Islet precursor cell (in vitro differentiated cells): ENCODE measurements around the gene UBAP1.
A peak's percentile ranks its signal among the peaks of the same experiment; 100 is the strongest.
"Not testable (repeated sequence)": the region's sequence is repeated elsewhere in the genome, so short reads cannot be mapped to it uniquely, and the experiment has no call there.

Experiments used
- DNase-seq: peaks from one replicate; pipeline ENCODE4 v3.0.0-alpha.2; 2018

Gene UBAP1

GRCh38 chr9:34178436-34179212, at the start of gene UBAP1:
Gene UBAP1 (plus strand): TSS chr9:34179043. CDS start chr9:34220915, 41,872 bp downstream.
- peak; percentile 99 for DNase-seq

DNA sequence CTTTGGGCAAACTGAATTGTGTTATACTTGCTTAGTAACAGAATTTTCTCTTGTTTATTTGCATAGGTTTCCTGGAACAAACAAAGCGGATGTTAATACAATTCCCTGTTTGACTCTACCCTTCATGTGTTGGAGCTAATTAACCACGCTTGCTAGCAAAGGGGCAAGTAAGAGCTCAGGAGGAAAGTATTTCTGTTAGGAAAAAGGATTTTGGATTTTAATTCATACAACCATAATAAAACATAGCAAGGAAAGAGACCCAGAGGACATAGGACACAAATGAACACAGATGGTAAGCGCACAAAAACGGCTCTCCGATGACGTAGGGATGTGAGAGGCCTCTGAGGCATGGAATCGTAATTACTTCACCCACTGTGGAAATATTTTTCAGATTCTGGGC, 47.3 kb upstream of the UBAP1 start:
- no peak for DNase-seq

- DNase-seq = no peak
These were observed 45.4 kb upstream of the UBAP1 start for GRCh38 chr9:34133436-34133949.

GRCh38 chr9:34134521-34134920, 44.3 kb upstream of the UBAP1 start:
- DNase-seq = no peak

- not testable (repeated sequence) for DNase-seq
These were observed 40.2 kb upstream of the UBAP1 start for GRCh38 chr9:34138644-34139043.

- no peak for DNase-seq
These were observed 39.2 kb upstream of the UBAP1 start for GRCh38 chr9:34139477-34140146.

DNA sequence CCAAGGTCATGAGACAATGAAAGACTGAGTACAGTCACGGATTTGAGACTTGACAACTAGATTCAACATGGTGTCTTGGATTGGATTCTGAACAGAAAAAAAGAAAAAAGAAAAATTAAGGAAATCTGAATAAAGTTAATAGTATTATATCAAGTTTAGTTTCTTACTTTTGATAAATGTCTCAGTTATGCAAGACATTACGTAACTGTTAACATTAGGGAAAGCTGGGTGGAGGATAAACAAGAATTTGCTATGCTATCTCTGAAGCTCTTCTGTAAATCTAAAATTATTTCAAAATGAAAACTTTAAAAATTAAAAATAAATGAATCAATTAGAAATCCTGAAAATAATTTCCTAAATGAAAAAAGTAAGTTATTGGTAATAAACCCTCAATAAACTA, 38.0 kb upstream of the UBAP1 start:
- DNase-seq = no peak

DNA sequence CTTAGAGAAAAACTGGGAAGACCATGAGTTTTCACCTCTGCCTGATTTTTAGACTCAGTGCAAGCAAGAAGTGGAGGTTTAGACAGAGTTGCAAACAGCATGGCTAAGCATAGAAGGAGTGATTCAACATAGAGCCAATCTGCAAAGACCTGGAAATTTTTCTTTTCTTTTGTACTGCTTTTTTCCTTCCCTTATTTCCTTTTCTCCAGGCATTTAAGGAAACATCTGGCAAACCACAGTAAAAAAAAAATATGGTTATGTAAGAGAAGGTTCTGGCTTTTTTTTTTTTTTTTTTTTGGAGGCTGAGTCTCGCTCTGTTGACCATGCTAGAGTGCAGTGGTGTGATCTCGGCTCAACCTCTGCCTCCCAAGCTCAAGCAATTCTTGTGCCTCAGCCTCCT, 35.7 kb upstream of the UBAP1 start:
- no peak for DNase-seq

DNA sequence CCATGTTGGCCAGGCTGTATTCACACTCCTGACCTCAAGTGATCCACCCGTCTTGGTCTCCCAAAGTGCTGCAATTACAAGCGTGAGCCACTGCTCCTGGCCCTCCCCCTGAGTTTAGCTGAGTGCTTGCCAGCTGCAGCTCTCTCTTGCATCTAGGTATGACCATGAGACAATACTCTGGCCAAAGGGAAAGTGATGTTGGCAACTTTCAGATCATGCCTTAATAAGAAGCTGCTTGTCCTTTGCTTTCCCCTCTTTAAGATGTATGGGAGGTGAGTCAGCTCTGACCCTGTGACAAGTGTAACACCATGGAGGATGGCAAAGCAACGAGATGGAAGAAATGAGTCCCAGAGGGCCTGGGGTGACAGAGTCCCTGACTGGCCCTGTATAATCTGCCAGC, 33.7 kb upstream of the UBAP1 start:
- no peak for DNase-seq

DNA sequence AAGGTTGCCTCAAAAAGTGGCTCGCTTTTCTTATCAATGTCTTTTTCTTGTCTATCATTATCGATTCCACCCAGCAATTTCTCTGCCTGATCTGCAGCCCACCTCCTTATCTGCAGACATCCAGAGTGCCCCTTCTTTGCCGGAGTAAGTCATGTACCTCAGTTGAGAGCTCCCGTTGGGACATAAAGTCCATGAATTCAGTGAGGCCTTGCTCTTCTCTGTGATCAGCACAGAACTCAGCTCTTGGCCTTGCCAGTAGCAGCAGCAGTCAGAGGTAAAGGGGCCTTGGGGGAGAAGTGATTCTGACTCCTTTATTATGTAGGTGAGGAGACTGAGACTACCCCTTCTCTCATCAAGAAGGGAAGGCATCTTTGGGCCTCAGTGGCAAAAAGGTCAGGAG, 27.4 kb upstream of the UBAP1 start:
- no peak for DNase-seq

- no peak for DNase-seq
These were observed 24.8 kb upstream of the UBAP1 start for GRCh38 chr9:34154057-34154456.

GRCh38 chr9:34157318-34157717, 21.5 kb upstream of the UBAP1 start:
- no peak for DNase-seq

- DNase-seq = no peak
These were observed 20.9 kb upstream of the UBAP1 start for GRCh38 chr9:34157898-34158297.

GRCh38 chr9:34158362-34158869, 20.4 kb upstream of the UBAP1 start:
- peak; percentile 96 for DNase-seq

- DNase-seq = no peak
These were observed 15.4 kb upstream of the UBAP1 start for GRCh38 chr9:34163434-34163833.

DNA sequence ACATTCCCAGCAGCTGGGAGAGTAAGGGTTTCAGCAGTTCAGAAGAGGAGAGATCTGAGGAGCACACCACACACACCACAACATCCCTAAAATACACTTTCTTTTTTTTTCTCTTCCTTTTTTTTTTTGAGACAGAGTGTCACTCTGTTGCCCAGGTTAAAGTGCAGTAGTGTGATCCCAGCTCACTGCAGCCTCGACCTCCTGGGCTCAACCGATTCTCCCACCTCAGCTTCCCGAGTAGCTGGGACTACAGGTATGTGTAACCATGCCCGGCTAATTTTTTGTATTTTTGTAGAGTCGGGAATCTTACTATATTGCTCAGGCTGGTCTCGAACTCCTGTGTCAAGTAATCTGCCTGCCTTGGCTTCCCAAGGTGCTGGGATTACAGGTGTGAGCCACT, 9.7 kb upstream of the UBAP1 start:
- DNase-seq = no peak

DNA sequence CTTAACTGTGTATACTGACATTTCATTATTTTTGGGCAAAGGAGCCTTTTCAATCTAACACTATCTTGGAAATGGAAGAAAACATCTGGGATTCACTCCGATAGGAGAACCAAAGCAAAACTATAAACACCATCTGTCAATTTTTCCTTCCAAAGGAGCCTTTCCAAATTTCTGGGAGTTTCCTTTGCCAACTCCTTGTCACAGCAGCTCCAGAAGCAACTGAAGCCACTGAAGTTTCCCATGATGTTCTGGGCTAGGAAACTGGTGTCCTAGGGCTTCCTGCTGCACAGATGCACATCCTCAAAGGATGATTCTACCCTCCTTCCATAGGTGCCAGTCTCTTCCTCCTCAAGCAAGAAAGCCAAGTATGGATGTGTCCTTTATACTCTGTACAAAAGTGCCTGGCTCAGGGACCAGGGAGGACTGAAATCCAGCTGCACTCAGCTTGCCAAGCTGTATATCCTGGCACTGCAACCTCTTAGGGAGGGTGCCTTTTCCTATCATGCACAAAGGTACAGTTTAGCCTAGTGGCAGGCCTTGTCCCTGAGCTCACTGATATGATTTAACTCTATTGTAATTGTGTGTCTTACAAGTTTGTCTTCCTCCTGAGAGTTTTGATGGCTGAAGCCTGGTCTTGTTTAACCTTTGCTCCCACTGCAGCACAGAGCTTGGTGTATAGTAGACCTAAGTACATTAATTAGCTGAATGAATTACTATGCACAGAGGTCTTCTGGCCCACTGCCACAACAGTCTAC, 8.4 kb upstream of the UBAP1 start:
- DNase-seq = no peak

DNA sequence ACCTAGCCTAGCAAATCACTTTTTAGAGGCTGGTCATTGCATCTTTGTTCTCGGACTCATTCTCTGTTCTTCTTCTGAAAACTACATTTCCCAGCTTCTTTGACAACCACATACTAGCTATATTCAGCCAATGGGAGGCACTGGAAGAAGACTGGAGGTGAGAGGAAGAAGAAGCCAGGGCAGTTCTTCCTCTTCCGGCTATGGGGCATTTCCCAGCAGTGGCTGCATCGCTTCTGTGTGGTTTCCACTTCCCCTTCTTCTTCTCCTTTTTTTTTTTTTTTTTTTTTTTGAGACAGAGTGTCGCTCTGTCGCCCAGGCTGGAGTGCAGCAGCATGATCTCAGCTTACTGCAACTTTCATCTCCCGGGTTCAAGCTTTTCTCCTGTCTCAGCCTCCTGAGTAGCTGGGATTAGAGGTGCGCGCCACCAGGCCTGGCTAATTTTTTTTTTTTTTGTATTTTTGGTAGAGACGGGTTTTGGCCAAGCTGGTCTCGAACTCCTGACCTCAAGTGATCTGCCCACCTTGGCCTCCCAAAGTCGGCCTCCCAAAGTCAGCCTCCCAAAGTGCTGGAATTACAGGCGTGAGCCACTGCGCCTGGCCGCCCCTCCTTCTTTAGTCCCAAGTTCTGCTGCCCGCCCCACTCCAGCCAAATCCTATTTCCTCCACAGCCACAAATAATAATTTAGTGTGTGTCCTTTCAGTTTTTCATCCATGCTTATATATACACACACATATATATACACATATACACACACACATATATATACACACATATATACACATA, 6.9 kb upstream of the UBAP1 start:
- DNase-seq = no peak

- no peak for DNase-seq
These were observed 2.8 kb upstream of the UBAP1 start for GRCh38 chr9:34176089-34176488.

GRCh38 chr9:34177593-34178435, 1.0 kb upstream of the UBAP1 start:
- DNase-seq = no peak
